PC-3 (cell line): Measurements from ENCODE around the gene CLEC14A.

Source experiments
- EZH2 ChIP-seq: fragments of 300-600 bp; sonication (generic); IDR thresholded peaks from one replicate; pipeline ENCODE4 v1.6.1; 2017; ENCODE audit warnings: antibody characterized with exemption, mild to moderate bottlenecking, low read length; ENCODE audit not compliant: unreplicated experiment
- EZH2phosphoT487 ChIP-seq: fragments of 300-600 bp; sonication (generic); IDR thresholded peaks from 2 replicates; pipeline ENCODE4 v1.6.1; 2018; ENCODE audit warnings: mild to moderate bottlenecking, antibody characterized with exemption, low read length, borderline replicate concordance
- TF ChIP-seq, protein P1 (sequence below): fragments of 300-600 bp; sonication (generic); conservative IDR thresholded peaks from 2 replicates; pipeline ENCODE4 v1.5.1; 2017; ENCODE audit warnings: antibody characterized with exemption, low read depth, mild to moderate bottlenecking, low read length

DNA sequence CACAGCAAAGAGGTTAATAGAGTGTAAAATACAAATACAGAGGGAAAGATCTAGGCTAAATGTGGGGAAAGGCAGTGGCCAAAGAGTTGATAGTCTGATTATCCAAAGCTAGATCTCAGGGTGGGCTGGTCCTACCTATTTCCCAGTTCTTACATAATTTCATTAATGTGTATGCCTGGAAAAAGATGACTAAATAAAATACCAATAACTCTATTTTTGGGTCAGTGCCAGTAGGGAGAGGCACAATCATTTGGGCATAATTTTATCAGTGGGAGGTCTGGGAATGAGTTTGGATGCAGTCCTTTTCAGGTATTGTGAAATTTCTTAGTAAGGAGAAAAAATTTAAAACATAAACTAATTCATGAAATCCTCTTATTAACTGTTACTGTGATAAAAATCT, 30.6 kb upstream of the CLEC14A start:
- TF ChIP-seq, protein P1, sequence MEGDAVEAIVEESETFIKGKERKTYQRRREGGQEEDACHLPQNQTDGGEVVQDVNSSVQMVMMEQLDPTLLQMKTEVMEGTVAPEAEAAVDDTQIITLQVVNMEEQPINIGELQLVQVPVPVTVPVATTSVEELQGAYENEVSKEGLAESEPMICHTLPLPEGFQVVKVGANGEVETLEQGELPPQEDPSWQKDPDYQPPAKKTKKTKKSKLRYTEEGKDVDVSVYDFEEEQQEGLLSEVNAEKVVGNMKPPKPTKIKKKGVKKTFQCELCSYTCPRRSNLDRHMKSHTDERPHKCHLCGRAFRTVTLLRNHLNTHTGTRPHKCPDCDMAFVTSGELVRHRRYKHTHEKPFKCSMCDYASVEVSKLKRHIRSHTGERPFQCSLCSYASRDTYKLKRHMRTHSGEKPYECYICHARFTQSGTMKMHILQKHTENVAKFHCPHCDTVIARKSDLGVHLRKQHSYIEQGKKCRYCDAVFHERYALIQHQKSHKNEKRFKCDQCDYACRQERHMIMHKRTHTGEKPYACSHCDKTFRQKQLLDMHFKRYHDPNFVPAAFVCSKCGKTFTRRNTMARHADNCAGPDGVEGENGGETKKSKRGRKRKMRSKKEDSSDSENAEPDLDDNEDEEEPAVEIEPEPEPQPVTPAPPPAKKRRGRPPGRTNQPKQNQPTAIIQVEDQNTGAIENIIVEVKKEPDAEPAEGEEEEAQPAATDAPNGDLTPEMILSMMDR: no peak
- TF ChIP-seq EZH2 (no peak), EZH2phosphoT487 (no peak)
